Common myeloid progenitor, CD34-positive (primary cell): ENCODE measurements around the gene SCN1A.
A peak's percentile ranks its signal among the peaks of the same experiment; 100 is the strongest.

Experiments used
- CTCF ChIA-PET: fragments of 350-600 bp; sonication (Branson Sonifier 250); formaldehyde crosslinking; loops from one replicate; lab custom pipeline; 2021; ENCODE audit warnings: antibody characterized with exemption; lab: Charles Lee
- POLR2A ChIA-PET: fragments of 350-600 bp; sonication (Branson Sonifier 250); formaldehyde crosslinking; loops from one replicate; lab custom pipeline; 2021; ENCODE audit warnings: antibody characterized with exemption; lab: Charles Lee
- DNase-seq, 3 donors: peaks; one replicate each; pipeline versions ENCODE4 v3.0.0 to v3.0.0-alpha.2; 2013
- H3K27ac ChIP-seq, 2 experiments: 1 replicate in 1 of 2; 2 replicates in 1 of 2; pipeline ENCODE4 v1.7.0; 2013; ENCODE audit warnings: inconsistent platforms in 2 of 2, low read length in 2 of 2, mild to moderate bottlenecking in 2 of 2, low read depth in 1 of 2, moderate library complexity in 1 of 2; ENCODE audit not compliant: severe bottlenecking in 2 of 2, insufficient read depth in 1 of 2, poor library complexity in 1 of 2
- H3K27me3 ChIP-seq, 5 experiments: replicated peaks in 2 of 5; 1 replicate in 3 of 5; 2 replicates in 2 of 5; pipeline versions ENCODE4 v1.6.1 to v1.7.0; 2013; ENCODE audit warnings: low read length in 4 of 5, mild to moderate bottlenecking in 2 of 5, moderate library complexity in 2 of 5, inconsistent platforms in 1 of 5; ENCODE audit not compliant: insufficient read depth in 5 of 5, control insufficient read depth in 4 of 5
- H3K36me3 ChIP-seq, 4 experiments: 1 replicate in 2 of 4; 2 replicates in 2 of 4; pipeline versions ENCODE4 v1.6.1 to v1.7.0; 2013; ENCODE audit warnings: low read length in 3 of 4, control low read depth in 1 of 4, mild to moderate bottlenecking in 1 of 4; ENCODE audit not compliant: control insufficient read depth in 4 of 4, insufficient read depth in 4 of 4
- H3K4me1 ChIP-seq, 4 experiments: 1 replicate in 3 of 4; 2 replicates in 1 of 4; pipeline versions ENCODE4 v1.6.1 to v1.7.1; 2013; ENCODE audit warnings: low read length in 3 of 4, mild to moderate bottlenecking in 3 of 4, control low read depth in 1 of 4, inconsistent platforms in 1 of 4, moderate library complexity in 1 of 4; ENCODE audit not compliant: control insufficient read depth in 4 of 4, insufficient read depth in 4 of 4; ENCODE audit errors: control extremely low read depth in 1 of 4
- H3K4me3 ChIP-seq, 7 experiments: 1 replicate in 4 of 7; 2 replicates in 3 of 7; pipeline versions ENCODE4 v1.5.1 to v1.7.0; 2013; ENCODE audit warnings: mild to moderate bottlenecking in 7 of 7, low read length in 6 of 7, moderate library complexity in 6 of 7, inconsistent platforms in 2 of 7, low read depth in 2 of 7, control low read depth in 1 of 7; ENCODE audit not compliant: insufficient read depth in 4 of 7, control insufficient read depth in 1 of 7; ENCODE audit errors: extremely low read depth in 1 of 7
- H3K9me3 ChIP-seq, 5 experiments: 1 replicate in 4 of 5; 2 replicates in 1 of 5; pipeline versions ENCODE4 v1.6.1 to v1.7.1; 2013; ENCODE audit warnings: low read length in 4 of 5, mild to moderate bottlenecking in 2 of 5, inconsistent platforms in 1 of 5, low read depth in 1 of 5, moderate library complexity in 1 of 5; ENCODE audit not compliant: control insufficient read depth in 4 of 5, insufficient read depth in 2 of 5; ENCODE audit errors: control extremely low read depth in 1 of 5
- WGBS: methylation state at CpG from one replicate; pipeline ENCODE4 v1.1.5; 2013; ENCODE audit not compliant: insufficient coverage; 5-methylcytosine and 5-hydroxymethylcytosine counted together

Gene SCN1A

GRCh38 chr2:166070231-166070630 is 57.6 kb downstream of the SCN1A start:
- Histone ChIP-seq H3K27me3 (no peaks in the 10 kb centered on the region), H3K4me3 (no peak overlapping the region), H3K9me3 (no peaks in the 10 kb centered on the region), H3K27ac (no peak overlapping the region), H3K4me1 (no peaks in the 10 kb centered on the region), H3K36me3 (no peaks in the 10 kb centered on the region)
- 100% methylated on average over 1 of the region's 3 CpGs for WGBS
- POLR2A ChIA-PET = no interaction called here
- no peak for DNase-seq
- CTCF ChIA-PET = no interaction called here

GRCh38 chr2:166068981-166069380 is 58.8 kb downstream of the SCN1A start:
- no peaks in the 10 kb centered on the region for H3K36me3 ChIP-seq
- H3K27ac ChIP-seq = no peak overlapping the region
- no peaks in the 10 kb centered on the region for H3K4me1 ChIP-seq
- 100% methylated on average over 1 of the region's 1 CpG for whole genome bisulfite sequencing
- no peaks in the 10 kb centered on the region for H3K9me3 ChIP-seq
- ChIA-PET CTCF (interaction anchor here (1.5 to 2.2 kb wide), 2 partner anchors 12 to 21 kb away, joined by 3 to 7 read pairs; no protein-coding TSS in a partner anchor), POLR2A (no interaction called here)
- no peak overlapping the region for H3K4me3 ChIP-seq
- no peaks in the 10 kb centered on the region for H3K27me3 ChIP-seq
- DNase-seq = no peak

DNA sequence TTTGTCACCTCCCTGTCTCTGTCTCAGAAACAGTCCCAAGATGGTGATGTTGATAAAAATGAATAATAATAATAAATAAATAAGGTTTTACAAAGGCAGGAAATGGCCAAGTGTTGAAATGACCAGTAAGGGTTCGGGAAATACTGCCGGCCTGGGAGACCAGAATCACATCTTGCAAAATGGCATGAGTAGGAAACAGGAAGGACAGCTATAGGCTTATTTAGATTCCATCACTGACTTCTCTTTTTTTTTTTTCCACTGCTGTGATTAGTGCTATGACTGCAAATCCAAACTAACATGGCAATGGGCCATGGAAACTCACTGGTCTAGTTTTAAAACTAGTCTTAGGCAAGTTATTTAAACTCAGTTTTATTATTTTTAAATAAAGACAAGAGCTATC is 60.6 kb downstream of the SCN1A start:
- Histone ChIP-seq H3K27me3 (no peaks in the 10 kb centered on the region), H3K4me3 (no peak overlapping the region), H3K27ac (no peak overlapping the region), H3K9me3 (no peaks in the 10 kb centered on the region), H3K36me3 (no peaks in the 10 kb centered on the region), H3K4me1 (no peaks in the 10 kb centered on the region)
- ChIA-PET CTCF (interaction anchor here (0.8 to 2.2 kb wide), 2 partner anchors 10 to 14 kb away, joined by 3 to 7 read pairs; no protein-coding TSS in a partner anchor), POLR2A (no interaction called here)
- peak in 1 of 3 donors; percentile 4 for DNase-seq
- 80% methylated on average over 1 of the region's 2 CpGs for WGBS

GRCh38 chr2:166060191-166060590 is 67.6 kb downstream of the SCN1A start:
- WGBS = 100% methylated on average over 1 of the region's 4 CpGs
- Histone ChIP-seq H3K27me3 (no peaks in the 10 kb centered on the region), H3K4me3 (no peak overlapping the region), H3K9me3 (no peaks in the 10 kb centered on the region), H3K27ac (no peak overlapping the region), H3K4me1 (peaks cover 0 to 5% (median 0%) of the 10 kb centered on the region in 4 experiments), H3K36me3 (no peaks in the 10 kb centered on the region)
- POLR2A ChIA-PET = no interaction called here
- CTCF ChIA-PET = no interaction called here
- no peak for DNase-seq

- H3K27ac ChIP-seq = no peak overlapping the region
- H3K9me3 ChIP-seq = no peaks in the 10 kb centered on the region
- no peak overlapping the region for H3K4me3 ChIP-seq
- no peaks in the 10 kb centered on the region for H3K27me3 ChIP-seq
- ChIA-PET POLR2A (no interaction called here), CTCF (interaction anchor here (0.6 to 1.5 kb wide), 8 partner anchors 8 to 1398 kb away, joined by 3 to 7 read pairs (median 3); no protein-coding TSS in a partner anchor)
- 10% methylated on average over 2 of the region's 4 CpGs for WGBS
- DNase-seq = peak; percentile 22 to 34 (median 33)
- peaks cover 0 to 5% (median 1%) of the 10 kb centered on the region in 4 experiments for H3K4me1 ChIP-seq
- no peaks in the 10 kb centered on the region for H3K36me3 ChIP-seq
Observed at GRCh38 chr2:166057370-166058164, 70.3 kb downstream of the SCN1A start.

- ChIA-PET POLR2A (no interaction called here), CTCF (no interaction called here)
- Histone ChIP-seq H3K36me3 (no peaks in the 10 kb centered on the region), H3K27ac (no peak overlapping the region), H3K4me1 (no peaks in the 10 kb centered on the region), H3K9me3 (no peaks in the 10 kb centered on the region), H3K27me3 (no peaks in the 10 kb centered on the region), H3K4me3 (no peak overlapping the region)
- DNase-seq = no peak
- 93% methylated on average over 2 of the region's 5 CpGs for WGBS
Observed at GRCh38 chr2:166044853-166045483, 82.9 kb downstream of the SCN1A start.

DNA sequence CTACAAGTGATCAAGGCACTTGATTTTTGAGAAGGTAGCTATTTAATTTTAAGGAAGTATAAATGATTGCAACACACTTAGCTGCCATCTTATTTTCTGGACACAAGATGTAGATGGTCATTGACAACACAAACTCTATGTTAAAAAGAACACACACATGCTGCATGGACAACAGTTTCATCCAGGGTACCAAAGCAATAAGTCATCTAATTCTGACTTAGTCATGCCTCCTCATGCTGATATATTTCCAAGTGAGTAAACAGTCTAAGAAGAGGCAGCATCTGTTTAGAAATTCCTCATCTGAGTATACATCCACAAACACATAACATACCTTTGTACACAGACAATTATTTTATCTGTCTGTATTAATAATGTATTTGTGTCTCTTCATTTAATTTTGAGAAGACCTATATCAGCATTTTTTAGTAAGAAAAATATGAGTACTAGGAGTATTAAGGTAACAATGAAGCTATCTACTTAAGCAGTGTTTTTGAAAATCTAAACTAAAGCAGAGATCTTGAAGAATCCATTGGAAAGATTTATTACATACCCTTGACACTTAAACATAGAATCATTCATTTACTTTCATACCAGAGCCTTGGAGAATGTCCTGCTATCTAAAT is 84.9 kb downstream of the SCN1A start:
- Histone ChIP-seq H3K9me3 (no peaks in the 10 kb centered on the region), H3K4me3 (no peak overlapping the region), H3K27ac (no peak overlapping the region), H3K4me1 (no peaks in the 10 kb centered on the region), H3K36me3 (no peaks in the 10 kb centered on the region), H3K27me3 (no peaks in the 10 kb centered on the region)
- ChIA-PET POLR2A (no interaction called here), CTCF (no interaction called here)
- DNase-seq = no peak
